ENCODE data around the gene SSH2.

Gene SSH2

DNA sequence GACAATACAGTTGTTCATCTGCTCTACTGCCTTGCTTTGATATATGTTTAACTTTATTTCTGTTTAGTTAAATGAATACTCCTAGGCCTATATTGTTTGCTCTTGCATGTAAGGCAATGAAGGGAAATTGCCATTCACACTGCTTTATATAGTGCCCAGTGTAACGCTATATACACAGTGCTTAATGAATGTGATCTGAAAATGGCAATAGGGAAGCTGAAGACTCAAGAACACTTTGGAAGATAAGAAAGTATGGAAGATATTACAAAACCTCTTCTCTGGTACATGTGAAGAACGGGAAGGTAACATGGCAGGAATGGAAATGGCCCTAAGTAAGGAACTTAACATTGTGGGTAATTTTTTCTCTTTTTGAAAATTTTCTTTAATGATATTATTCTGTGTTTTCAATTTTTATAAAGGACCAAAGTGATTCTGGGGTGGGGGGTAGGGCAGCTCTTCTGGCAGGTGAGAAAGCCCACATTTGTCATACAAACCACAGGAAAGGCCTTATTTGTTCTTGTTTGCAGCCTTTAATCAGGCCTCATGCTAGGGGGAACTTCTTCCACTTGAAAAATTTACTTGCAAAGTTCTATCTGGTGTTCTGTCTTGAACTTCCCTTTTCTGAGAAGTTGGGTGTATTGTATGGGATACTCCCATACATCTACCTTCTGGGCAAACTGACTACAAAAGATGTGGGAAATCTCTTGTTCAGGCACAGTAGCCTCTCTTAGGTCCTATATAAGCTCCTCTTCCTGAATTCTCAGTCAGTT lies 206.6 kb downstream of the SSH2 start:
- Histone ChIP-seq H3K27ac (peak overlapping the region; percentile 42 to 68), H3K4me3 (no peak overlapping the region)
- DNase-seq (ENCODE audit: low spot score), result no peak
- TF ChIP-seq, protein P1, sequence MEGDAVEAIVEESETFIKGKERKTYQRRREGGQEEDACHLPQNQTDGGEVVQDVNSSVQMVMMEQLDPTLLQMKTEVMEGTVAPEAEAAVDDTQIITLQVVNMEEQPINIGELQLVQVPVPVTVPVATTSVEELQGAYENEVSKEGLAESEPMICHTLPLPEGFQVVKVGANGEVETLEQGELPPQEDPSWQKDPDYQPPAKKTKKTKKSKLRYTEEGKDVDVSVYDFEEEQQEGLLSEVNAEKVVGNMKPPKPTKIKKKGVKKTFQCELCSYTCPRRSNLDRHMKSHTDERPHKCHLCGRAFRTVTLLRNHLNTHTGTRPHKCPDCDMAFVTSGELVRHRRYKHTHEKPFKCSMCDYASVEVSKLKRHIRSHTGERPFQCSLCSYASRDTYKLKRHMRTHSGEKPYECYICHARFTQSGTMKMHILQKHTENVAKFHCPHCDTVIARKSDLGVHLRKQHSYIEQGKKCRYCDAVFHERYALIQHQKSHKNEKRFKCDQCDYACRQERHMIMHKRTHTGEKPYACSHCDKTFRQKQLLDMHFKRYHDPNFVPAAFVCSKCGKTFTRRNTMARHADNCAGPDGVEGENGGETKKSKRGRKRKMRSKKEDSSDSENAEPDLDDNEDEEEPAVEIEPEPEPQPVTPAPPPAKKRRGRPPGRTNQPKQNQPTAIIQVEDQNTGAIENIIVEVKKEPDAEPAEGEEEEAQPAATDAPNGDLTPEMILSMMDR (IDR thresholded peaks at IDR 0.05), result no peak

DNA sequence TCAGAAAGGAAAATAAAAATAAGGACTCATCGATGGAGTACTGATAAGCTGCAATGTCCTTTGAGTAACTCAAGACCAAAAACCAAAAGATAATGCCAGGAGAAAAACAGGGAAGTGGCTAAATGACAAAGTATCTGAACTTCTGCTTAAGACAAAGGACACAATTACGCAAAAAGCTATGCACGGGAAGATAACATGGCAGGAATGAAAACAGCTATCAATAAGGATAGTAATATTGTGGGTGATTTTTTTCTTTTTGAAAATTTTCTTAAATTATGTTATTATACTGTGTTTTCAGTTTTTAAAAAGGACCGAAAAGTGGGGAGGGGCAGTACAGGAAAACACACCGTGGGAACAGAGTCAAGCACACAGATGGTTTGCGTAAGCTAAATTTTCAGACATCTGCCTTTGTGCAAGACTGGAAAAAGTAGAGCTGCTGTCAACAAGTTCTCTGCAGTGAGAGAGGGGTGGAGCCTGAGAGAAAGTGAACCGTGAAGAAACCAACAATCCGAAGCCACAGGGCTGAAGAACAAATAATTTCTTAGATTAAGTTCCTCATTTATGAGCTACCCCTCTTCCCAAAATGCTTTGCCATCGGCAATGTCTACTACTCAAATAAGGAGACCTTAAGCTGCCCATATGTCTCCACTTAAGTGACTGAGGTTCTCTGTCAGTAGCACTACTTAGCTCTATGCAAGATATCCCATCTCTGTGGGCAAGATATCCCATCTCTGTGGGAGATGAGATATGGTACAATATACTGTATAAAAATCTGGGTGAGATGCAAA lies 207.4 kb downstream of the SSH2 start:
- Histone ChIP-seq H3K4me3 (no peak overlapping the region), H3K27ac (peak overlapping the region; percentile 42 to 82)
- no peak for DNase-seq (ENCODE audit: low spot score)
- TF ChIP-seq, protein P1 (IDR thresholded peaks at IDR 0.05), result no peak

DNA sequence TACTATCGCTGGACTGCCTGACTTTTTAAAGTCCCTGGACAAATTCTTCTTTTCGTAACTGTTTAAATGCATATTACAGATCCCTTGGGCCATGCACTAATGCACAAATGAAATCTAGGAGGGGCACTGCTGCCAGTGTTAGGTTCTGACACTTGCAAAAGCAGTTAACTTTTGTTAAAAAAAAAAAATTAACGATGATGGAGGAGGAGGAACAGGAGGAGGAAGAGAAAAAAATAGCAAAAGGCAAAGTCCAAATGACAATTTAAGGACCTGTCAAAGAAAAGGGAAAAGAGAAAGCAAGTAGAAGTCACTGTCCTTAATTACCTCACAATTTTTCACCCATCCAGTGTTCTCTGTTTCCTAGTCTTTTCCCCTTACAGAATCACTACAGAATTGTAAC lies 209.5 kb downstream of the SSH2 start:
- DNase-seq (ENCODE audit: low spot score), result no peak
- TF ChIP-seq, protein P1 (IDR thresholded peaks at IDR 0.05), result no peak
- no peak overlapping the region for H3K27ac ChIP-seq
- H3K4me3 ChIP-seq, result no peak overlapping the region

DNA sequence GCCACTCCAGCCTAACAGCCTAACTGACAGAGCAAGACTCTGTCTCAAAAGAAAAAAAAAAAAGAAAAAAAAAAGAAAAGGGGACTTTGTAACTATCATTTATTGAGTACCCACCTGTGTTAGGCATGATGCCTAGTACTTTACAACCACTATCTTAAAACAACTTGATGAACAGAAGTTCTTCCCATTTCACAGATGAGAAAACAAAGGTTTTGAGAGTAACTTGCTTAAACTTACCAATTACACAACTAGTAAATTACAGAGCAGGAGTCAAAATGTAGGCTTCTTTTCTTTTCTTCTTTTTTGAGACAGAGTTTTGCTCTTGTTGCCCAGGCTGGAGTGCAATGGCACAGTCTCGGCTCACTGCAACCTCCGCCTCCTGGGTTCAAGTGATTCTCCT lies 210.6 kb downstream of the SSH2 start:
- Histone ChIP-seq H3K27ac (no peak overlapping the region), H3K4me3 (no peak overlapping the region)
- no peak for DNase-seq (ENCODE audit: low spot score)
- TF ChIP-seq, protein P1 (IDR thresholded peaks at IDR 0.05), result no peak

DNA sequence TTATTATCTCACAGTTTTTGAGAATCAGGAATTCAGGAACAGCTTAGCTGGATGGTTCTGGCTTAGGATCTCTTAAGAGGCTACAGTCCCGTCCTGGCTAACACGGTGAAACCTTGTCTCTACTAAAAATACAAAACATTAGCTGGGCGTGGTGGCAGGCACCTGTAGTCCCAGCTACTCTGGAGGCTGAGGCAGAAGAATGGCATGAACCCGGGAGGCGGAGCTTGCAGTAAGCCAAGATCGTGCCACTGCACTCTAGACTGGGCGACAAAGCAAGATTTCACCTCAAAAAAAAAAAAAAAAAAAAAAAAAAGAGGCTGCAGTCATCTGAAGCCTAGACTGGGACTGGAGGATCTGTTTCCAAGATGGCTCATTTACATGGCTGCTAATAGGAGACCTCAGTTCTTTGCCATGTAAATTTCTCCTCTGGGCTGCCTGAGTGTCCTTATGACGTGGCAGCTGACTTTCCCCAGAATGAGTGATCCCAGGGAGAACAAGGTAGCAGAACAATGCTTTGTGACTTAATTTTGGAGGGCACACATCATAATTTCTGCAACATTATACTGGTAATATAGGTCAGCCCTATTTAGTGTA lies 211.5 kb downstream of the SSH2 start:
- no peak overlapping the region for H3K27ac ChIP-seq
- TF ChIP-seq, protein P1 (IDR thresholded peaks at IDR 0.05), result no peak
- H3K4me3 ChIP-seq, result no peak overlapping the region
- DNase-seq (ENCODE audit: low spot score), result no peak

DNA sequence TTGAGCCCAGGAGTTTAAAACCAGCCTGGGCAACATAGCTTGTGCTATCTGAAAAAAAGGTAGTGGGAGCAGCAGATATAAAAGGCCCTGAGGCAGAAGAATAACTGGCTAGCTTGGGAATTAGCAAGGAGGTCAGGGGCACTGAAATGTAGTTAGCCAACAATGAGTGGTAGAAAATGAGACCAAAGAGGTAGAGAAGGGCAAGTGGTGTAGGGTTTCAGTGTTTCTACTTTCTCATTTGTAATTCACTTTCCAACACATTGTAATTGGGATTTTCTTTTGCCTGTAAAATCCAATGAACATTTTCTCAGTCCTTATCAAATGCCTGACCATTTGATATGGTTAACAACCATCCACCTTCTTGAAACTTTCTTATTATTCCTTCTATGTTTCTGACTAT lies 212.2 kb downstream of the SSH2 start:
- no peak overlapping the region for H3K4me3 ChIP-seq
- DNase-seq (ENCODE audit: low spot score), result no peak
- no peak overlapping the region for H3K27ac ChIP-seq
- TF ChIP-seq, protein P1 (IDR thresholded peaks at IDR 0.05), result no peak

Measured in coronary artery (tissue), 2 donors.